ENCODE results near the gene CRK. TPM values are rescaled to one million over a fixed set of nuclear protein-coding genes. Genes with fewer than 3 reads are reported as not detected.
A peak's percentile ranks its signal among the peaks of the same experiment; 100 is the strongest.

Gene CRK
- total RNA-seq, 3 donors from 2014 or later (not counting 1 experiment from before 2014, with no cell fraction given), result 15.9 to 19.6 (median 16.7) TPM

- Mint-ChIP-seq H3K36me3 (no peaks in the 10 kb centered on the region), H3K4me3 (peak overlapping the region; percentile 92), H3K4me1 (peaks cover 6 to 35% of the 10 kb centered on the region in 2 donors), H3K27me3 (ENCODE audit: low read depth in 2 of 2) (no peaks in the 10 kb centered on the region), H3K9me3 (no peaks in the 10 kb centered on the region), H3K27ac (peak overlapping the region in 1 of 2 donors; percentile 90)
- intact Hi-C loops (cut with micrococcal nuclease), result no loop called here
- Histone ChIP-seq H3K4me1 (ENCODE audit: control insufficient read depth, insufficient read depth, low read length) (peaks cover 62% of the 10 kb centered on the region), H3K36me3 (ENCODE audit: control insufficient read depth, insufficient read depth, low read length) (no peaks in the 10 kb centered on the region), H3K27me3 (ENCODE audit: control insufficient read depth, insufficient read depth, low read length) (peaks cover 18% of the 10 kb centered on the region), H3K9me3 (ENCODE audit: control insufficient read depth, insufficient read depth, low read length) (no peaks in the 10 kb centered on the region), H3K4me3 (ENCODE audit: low read length) (peak overlapping the region; percentile 43), H3K27ac (ENCODE audit: low read length) (peak overlapping the region; percentile 66)
- TF ChIP-seq CTCF (IDR thresholded peaks at IDR 0.05), result no peak
- ATAC-seq (peak; percentile 56 to 69 (median 56)), DNase-seq (peak; percentile 80 to 87)
- WGBS (ENCODE audit: insufficient coverage), result 6% methylated on average over 72 of the region's 72 CpGs
Observed at GRCh38 chr17:1487939-1488825, 32.1 kb upstream of the CRK start.

- Mint-ChIP-seq H3K27ac (peak overlapping the region in 1 of 2 donors; percentile 90), H3K4me3 (peak overlapping the region; percentile 92), H3K4me1 (peaks cover 3 to 29% of the 10 kb centered on the region in 2 donors), H3K36me3 (no peaks in the 10 kb centered on the region), H3K27me3 (ENCODE audit: low read depth in 2 of 2) (peaks cover 3 to 5% of the 10 kb centered on the region in 2 donors), H3K9me3 (no peaks in the 10 kb centered on the region)
- H3K9me3 ChIP-seq (ENCODE audit: control insufficient read depth, insufficient read depth, low read length), result no peaks in the 10 kb centered on the region
- ATAC-seq (peak; percentile 7 to 34 (median 17)), DNase-seq (peak; percentile 49 to 88)
- intact Hi-C loops (cut with micrococcal nuclease), result no loop called here
- peak overlapping the region; percentile 43 for H3K4me3 ChIP-seq (ENCODE audit: low read length)
- H3K4me1 ChIP-seq (ENCODE audit: control insufficient read depth, insufficient read depth, low read length), result peaks cover 51% of the 10 kb centered on the region
- TF ChIP-seq CTCF (IDR thresholded peaks at IDR 0.05), result no peak
- peaks cover 17% of the 10 kb centered on the region for H3K27me3 ChIP-seq (ENCODE audit: control insufficient read depth, insufficient read depth, low read length)
- 1% methylated on average over 74 of the region's 74 CpGs for WGBS (ENCODE audit: insufficient coverage)
- no peaks in the 10 kb centered on the region for H3K36me3 ChIP-seq (ENCODE audit: control insufficient read depth, insufficient read depth, low read length)
- peak overlapping the region; percentile 82 for H3K27ac ChIP-seq (ENCODE audit: low read length)
Observed at GRCh38 chr17:1486802-1487695, 31.0 kb upstream of the CRK start.

GRCh38 chr17:1485423-1486376 is 29.7 kb upstream of the CRK start:
- H3K27me3 ChIP-seq (ENCODE audit: control insufficient read depth, insufficient read depth, low read length), result peaks cover 14% of the 10 kb centered on the region
- Mint-ChIP-seq H3K36me3 (no peaks in the 10 kb centered on the region), H3K27me3 (ENCODE audit: low read depth in 2 of 2) (peaks cover 6 to 18% of the 10 kb centered on the region in 2 donors), H3K4me3 (no peak overlapping the region), H3K4me1 (peaks cover 0 to 21% of the 10 kb centered on the region in 2 donors), H3K9me3 (no peaks in the 10 kb centered on the region), H3K27ac (peak overlapping the region in 1 of 2 donors; percentile 90)
- WGBS (ENCODE audit: insufficient coverage), result 2% methylated on average over 117 of the region's 127 CpGs
- TF ChIP-seq CTCF (IDR thresholded peaks at IDR 0.05), result no peak
- H3K27ac ChIP-seq (ENCODE audit: low read length), result peak overlapping the region; percentile 82
- no peaks in the 10 kb centered on the region for H3K36me3 ChIP-seq (ENCODE audit: control insufficient read depth, insufficient read depth, low read length)
- DNase-seq (peak; percentile 55 to 77), ATAC-seq (peak; percentile 50 to 65 (median 55))
- intact Hi-C loops (cut with micrococcal nuclease), result no loop called here
- H3K4me1 ChIP-seq (ENCODE audit: control insufficient read depth, insufficient read depth, low read length), result peaks cover 44% of the 10 kb centered on the region
- no peaks in the 10 kb centered on the region for H3K9me3 ChIP-seq (ENCODE audit: control insufficient read depth, insufficient read depth, low read length)
- peak overlapping the region; percentile 30 for H3K4me3 ChIP-seq (ENCODE audit: low read length)
